NK-92 (cell line): Measurements from ENCODE around the gene DRD4.
"Not testable (repeated sequence)": the region's sequence is repeated elsewhere in the genome, so short reads cannot be mapped to it uniquely, and the experiment has no call there.

Source experiments
- DNase-seq: peaks from one replicate; lab custom pipeline; 2025; ENCODE audit not compliant: unreplicated experiment; lab: John Stamatoyannopoulos, UW

The DRD4 gene

GRCh38 chr11:641806-642370 is 4.8 kb downstream of the DRD4 start:
- DNase-seq, result no peak

DNA sequence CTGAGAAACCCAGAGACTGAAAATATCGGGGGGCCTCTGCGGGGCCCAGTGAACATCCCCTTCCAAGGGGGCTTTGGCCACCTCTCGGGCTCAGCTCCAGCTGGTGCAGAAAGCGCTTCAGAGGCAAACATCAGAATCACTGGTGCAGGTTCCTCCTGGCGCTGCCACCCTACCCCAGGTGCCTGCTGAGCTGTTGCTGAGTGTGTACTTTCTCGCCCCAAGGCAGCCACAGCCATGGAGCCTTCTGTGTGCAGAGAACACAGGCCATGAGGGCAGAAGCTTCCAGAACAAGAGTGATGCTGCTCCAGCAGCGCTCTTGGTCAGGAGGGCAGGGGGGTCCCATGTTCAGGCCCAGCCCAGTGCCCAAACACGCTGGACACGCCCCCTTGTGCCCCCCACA is 6.3 kb downstream of the DRD4 start:
- DNase-seq, result no peak

- DNase-seq, result no peak
These were observed 7.0 kb downstream of the DRD4 start for GRCh38 chr11:643849-644738.

GRCh38 chr11:645536-645935 is 8.5 kb downstream of the DRD4 start:
- DNase-seq, result no peak

DNA sequence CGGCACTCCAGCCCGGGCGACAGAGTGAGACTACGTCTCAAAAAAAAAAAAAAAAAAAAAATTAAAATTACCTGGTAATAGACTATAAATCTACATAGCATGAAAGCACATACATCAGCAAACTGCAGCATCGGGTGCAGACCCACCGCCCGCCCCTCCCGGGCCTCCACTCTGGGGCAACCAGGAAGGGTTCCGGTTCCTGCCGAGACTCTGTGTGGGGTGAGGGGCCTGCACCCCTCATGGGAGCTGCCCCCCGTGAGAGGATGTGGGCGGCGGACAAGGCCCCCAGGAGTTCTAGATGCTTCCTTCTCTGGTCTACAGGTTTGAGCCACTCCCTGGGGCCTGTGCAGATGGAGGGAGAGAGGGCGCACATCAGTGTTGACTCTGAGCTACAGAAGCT is 9.1 kb downstream of the DRD4 start:
- no peak for DNase-seq

GRCh38 chr11:647672-648158 is 10.6 kb downstream of the DRD4 start:
- DNase-seq, result not testable (repeated sequence)

GRCh38 chr11:650482-650881 is 13.4 kb downstream of the DRD4 start:
- DNase-seq, result no peak

DNA sequence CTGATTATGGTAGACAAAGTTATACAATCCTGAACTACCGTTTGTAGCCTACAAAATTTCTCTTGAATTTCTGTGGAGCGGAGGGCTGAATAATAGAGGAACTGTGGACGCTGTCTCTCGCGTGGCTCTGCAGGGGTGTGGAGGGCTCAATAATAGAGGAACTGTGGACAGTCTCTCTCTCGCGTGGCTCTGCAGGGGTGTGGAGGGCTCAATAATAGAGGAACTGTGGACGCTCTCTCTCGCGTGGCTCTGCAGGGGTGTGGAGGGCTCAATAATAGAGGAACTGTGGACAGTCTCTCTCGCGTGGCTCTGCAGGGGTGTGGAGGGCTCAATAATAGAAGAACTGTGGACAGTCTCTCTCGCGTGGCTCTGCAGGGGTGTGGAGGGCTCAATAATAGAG is 16.1 kb downstream of the DRD4 start:
- not testable (repeated sequence) for DNase-seq

GRCh38 chr11:653837-654236 is 16.8 kb downstream of the DRD4 start:
- DNase-seq, result no peak

DNA sequence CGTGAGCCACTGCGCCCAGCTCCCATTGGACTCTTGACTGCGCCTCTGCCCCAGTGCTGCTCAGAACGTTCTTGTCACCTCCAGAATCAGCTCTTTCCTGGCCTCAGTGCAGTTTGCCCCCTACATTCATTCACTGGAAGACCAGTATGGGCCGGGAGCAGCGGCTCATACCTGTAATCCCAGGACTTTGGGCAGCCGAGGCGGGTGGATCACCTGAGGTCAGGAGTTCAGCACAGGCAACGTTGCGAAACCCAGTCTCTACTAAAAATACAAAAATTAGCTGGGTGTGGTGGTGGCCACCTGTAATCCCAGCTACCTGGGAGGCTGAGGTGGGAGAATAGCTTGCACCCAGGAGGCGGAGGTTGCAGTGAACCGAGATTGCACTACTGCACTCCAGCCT is 17.4 kb downstream of the DRD4 start:
- not testable (repeated sequence) for DNase-seq

- no peak for DNase-seq
These were observed 18.1 kb downstream of the DRD4 start for GRCh38 chr11:655036-655726.

- no peak for DNase-seq
These were observed 19.4 kb downstream of the DRD4 start for GRCh38 chr11:656426-656825.

DNA sequence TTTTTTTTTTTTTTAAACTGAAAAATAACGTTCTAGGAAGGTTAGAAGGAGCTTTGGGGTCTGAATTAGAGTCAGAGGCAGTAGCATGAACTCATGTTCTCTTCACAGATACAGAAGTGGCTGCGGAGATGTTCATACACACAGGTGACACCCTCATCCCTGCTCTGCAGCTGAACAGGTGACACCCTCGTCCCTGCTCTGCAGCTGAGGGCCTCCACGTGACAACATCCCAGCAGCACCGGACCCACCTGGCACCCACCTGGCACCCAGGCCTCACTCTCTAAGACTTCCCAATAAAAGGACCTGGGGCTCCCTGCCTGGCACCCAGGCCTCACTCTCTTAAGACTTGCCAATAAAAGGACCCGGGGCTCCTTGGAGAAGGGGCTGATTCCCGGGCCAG is 19.8 kb downstream of the DRD4 start:
- no peak for DNase-seq

- DNase-seq, result no peak
These were observed 20.6 kb downstream of the DRD4 start for GRCh38 chr11:657691-658126.

- DNase-seq, result no peak
These were observed 22.5 kb downstream of the DRD4 start for GRCh38 chr11:659532-660085.

DNA sequence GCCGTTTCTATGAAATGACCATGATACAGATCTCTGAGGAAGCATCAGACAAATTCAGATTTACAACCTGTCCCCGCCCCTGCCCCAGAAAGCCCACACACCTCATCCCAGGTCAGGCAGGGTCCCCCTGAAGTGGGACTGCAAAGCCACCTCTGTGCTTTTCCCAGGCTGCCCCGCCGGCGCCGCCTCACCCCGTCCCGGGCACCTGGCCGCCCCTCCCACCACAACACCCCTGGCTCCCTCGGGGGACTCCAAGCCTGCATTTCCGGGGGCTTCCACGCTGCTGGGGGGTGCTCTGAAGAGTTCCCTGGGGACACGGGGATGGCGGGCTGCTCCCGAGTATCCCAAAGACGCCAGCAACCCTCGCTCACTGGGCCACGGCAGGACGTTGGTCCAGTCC is 23.2 kb downstream of the DRD4 start:
- DNase-seq, result no peak

DNA sequence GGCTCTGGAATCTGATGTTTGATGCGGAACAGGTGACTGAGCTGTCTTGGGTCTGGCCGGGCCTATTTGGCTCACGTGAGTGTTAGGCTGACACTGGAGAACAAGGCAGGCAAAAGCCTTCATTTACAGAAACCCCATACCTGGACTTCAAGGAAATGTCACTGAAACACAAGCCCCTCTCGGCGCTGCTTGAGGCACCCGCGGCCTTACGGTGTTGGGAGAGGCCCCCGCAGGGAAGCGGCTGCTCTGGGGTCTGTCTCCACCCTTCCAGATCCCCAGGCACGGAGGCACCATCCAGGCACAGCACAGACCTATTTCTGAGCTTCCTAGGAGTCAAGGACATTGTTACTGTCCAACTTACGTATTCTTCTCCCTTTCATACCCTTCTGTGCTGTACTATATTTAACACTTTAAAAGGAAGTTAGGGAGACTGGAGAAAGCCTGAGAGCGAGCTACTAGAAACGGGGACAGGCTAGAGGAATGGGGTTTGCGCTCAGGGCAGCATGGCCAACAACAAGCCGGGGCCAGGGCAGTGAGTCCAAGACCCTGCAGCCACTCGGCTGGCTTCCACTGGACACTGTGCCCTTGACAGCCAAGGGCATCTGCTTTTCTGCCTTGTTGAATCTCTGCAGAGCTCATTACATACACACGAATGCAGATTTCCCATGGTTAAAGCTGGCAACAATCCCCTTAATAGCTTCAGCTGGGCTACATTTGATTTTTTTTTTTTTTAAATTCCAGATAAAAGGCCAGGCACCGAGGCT is 23.8 kb downstream of the DRD4 start:
- DNase-seq, result no peak

GRCh38 chr11:662689-663274 is 25.7 kb downstream of the DRD4 start:
- no peak for DNase-seq

DNA sequence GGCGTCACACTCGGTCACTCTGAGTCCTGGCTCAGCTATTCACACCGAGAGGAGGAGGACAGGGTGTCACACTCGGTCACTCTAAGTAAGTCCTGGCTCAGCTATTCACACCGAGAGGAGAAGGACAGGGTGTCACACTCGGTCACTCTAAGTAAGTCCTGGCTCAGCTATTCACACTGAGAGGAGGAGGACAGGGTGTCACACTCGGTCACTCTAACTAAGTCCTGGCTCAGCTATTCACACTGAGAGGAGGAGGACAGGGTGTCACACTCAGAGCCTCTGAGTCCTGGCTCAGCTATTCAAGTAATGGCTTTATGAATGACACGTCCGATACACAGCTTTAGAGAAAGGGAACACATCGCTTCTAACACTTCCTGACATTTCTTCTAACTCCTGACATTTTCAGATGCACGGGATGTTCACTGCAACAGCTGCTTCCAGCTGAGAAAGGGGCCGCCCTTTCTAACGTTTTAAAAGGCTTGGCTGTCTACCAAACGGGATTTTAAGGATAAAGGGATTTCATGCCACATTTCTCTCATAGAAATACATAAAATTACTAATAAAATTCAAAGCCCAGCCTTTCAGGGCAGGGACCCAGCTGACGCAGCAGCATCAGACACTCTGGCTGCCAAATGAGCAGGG is 28.1 kb downstream of the DRD4 start:
- DNase-seq, result no peak

- DNase-seq, result no peak
These were observed 28.7 kb downstream of the DRD4 start for GRCh38 chr11:665704-666281.
